ENCODE measurements around the gene ALDH1A1.

GRCh38 chr9:72936266-72936665 is 16.6 kb downstream of the ALDH1A1 start:
- TF ChIP-seq ZBTB17 (tag by site-specific recombination; IDR thresholded peaks at IDR 0.05): no peak
- TF ChIP-seq REPIN1 (tag by site-specific recombination; IDR thresholded peaks at IDR 0.05; ENCODE audit: low read depth): no peak
- no peak for TF ChIP-seq ZNF174 (tag by site-specific recombination; IDR thresholded peaks at IDR 0.05)
- TF ChIP-seq SETDB1 (IDR thresholded peaks at IDR 0.05; ENCODE audit: insufficient read length, low read length): no peak
- no peak for TF ChIP-seq ZNF24 (tag by site-specific recombination; IDR thresholded peaks at IDR 0.05)
- TF ChIP-seq ZFP37 (tag by site-specific recombination; IDR thresholded peaks at IDR 0.05): no peak
- no peak for TF ChIP-seq ZBTB1 (tag by site-specific recombination; IDR thresholded peaks at IDR 0.05)
- no peak for TF ChIP-seq CTCF (tag by site-specific recombination; IDR thresholded peaks at IDR 0.05)
- no peak for TF ChIP-seq ZNF416 (tag by site-specific recombination; IDR thresholded peaks at IDR 0.05)
- no peak for TF ChIP-seq ZBTB26 (tag by site-specific recombination; optimal IDR thresholded peaks at IDR 0.05)
- no peak for TF ChIP-seq ZNF292 (tag by site-specific recombination; IDR thresholded peaks at IDR 0.05; ENCODE audit: borderline replicate concordance, low read depth)
- no peak for TF ChIP-seq ZSCAN30 (tag by site-specific recombination; IDR thresholded peaks at IDR 0.05)
- TF ChIP-seq ZNF335 (tag by site-specific recombination; conservative IDR thresholded peaks at IDR 0.05): no peak

All from HEK293 (cell line).